GM19035 (cell line): ENCODE measurements around the gene KCTD16.

Experiments
- ATAC-seq: cut with Tn5 transposase; IDR thresholded peaks from one replicate; pipeline ENCODE4 v1.9.1; 2021; ENCODE audit not compliant: unreplicated experiment

KCTD16 gene

GRCh38 chr5:144329681-144330080 is 159.0 kb downstream of the KCTD16 start:
- ATAC-seq = no peak

- ATAC-seq = no peak
Observed at GRCh38 chr5:144331361-144331760, 160.7 kb downstream of the KCTD16 start.

- no peak for ATAC-seq
Observed at GRCh38 chr5:144332265-144332664, 161.6 kb downstream of the KCTD16 start.

- peak; percentile 65 for ATAC-seq
Observed at GRCh38 chr5:144333336-144333920, 162.8 kb downstream of the KCTD16 start.

GRCh38 chr5:144335561-144335960 is 164.9 kb downstream of the KCTD16 start:
- ATAC-seq = peak; percentile 58

GRCh38 chr5:144336191-144336961 is 165.7 kb downstream of the KCTD16 start:
- ATAC-seq = no peak

GRCh38 chr5:144352330-144352729 is 181.7 kb downstream of the KCTD16 start:
- ATAC-seq = no peak

GRCh38 chr5:144352732-144353317 is 182.2 kb downstream of the KCTD16 start:
- ATAC-seq = no peak

- no peak for ATAC-seq
Observed at GRCh38 chr5:144356489-144356888, 185.8 kb downstream of the KCTD16 start.

- ATAC-seq = no peak
Observed at GRCh38 chr5:144361406-144361805, 190.7 kb downstream of the KCTD16 start.

- ATAC-seq = no peak
Observed at GRCh38 chr5:144365885-144366284, 195.2 kb downstream of the KCTD16 start.

- no peak for ATAC-seq
Observed at GRCh38 chr5:144367991-144368390, 197.3 kb downstream of the KCTD16 start.

- ATAC-seq = no peak
Observed at GRCh38 chr5:144368556-144368955, 197.9 kb downstream of the KCTD16 start.

- ATAC-seq = no peak
Observed at GRCh38 chr5:144369006-144369405, 198.3 kb downstream of the KCTD16 start.

- no peak for ATAC-seq
Observed at GRCh38 chr5:144370273-144370672, 199.6 kb downstream of the KCTD16 start.

GRCh38 chr5:144374637-144375036 is 204.0 kb downstream of the KCTD16 start:
- ATAC-seq = no peak

GRCh38 chr5:144377207-144377606 is 206.5 kb downstream of the KCTD16 start:
- no peak for ATAC-seq

- ATAC-seq = no peak
Observed at GRCh38 chr5:144378681-144379080, 208.0 kb downstream of the KCTD16 start.

- no peak for ATAC-seq
Observed at GRCh38 chr5:144385597-144385996, 214.9 kb downstream of the KCTD16 start.

GRCh38 chr5:144386315-144386714 is 215.6 kb downstream of the KCTD16 start:
- no peak for ATAC-seq

GRCh38 chr5:144390133-144390532 is 219.5 kb downstream of the KCTD16 start:
- ATAC-seq = no peak

- ATAC-seq = no peak
Observed at GRCh38 chr5:144391044-144391443, 220.4 kb downstream of the KCTD16 start.
